NB4 (cell line): ENCODE data around the gene DPP10.

Experiments used
- CTCF ChIP-seq: IDR thresholded peaks from one replicate; pipeline ENCODE4 v1.5.1; 2012; ENCODE audit warnings: low read depth, low read length
- MAX ChIP-seq: IDR thresholded peaks from 2 replicates; pipeline ENCODE4 v1.6.1; 2011; ENCODE audit warnings: low read depth, low read length
- MYC ChIP-seq: IDR thresholded peaks from 2 replicates; pipeline ENCODE4 v1.6.1; 2011; ENCODE audit warnings: low read depth, low read length
- POLR2A ChIP-seq: IDR thresholded peaks from 2 replicates; pipeline ENCODE4 v1.6.1; 2011; ENCODE audit warnings: mild to moderate bottlenecking; ENCODE audit not compliant: insufficient read length; ENCODE audit errors: extremely low read depth

GRCh38 chr2:115285416-115285815 lies 843.0 kb downstream of the DPP10 start:
- TF ChIP-seq POLR2A, result no peak
- no peak for TF ChIP-seq MYC
- TF ChIP-seq CTCF, result no peak
- TF ChIP-seq MAX, result no peak
